ENCODE measurements around the gene ZNF813. TPM values are rescaled to one million over a fixed set of nuclear protein-coding genes. Genes with fewer than 3 reads are reported as not detected.
"Not testable (repeated sequence)": the region's sequence is repeated elsewhere in the genome, so short reads cannot be mapped to it uniquely, and the experiment has no call there.

The ZNF813 gene
- total RNA-seq, 1 donor from 2014 or later, result 1.1 TPM

DNA sequence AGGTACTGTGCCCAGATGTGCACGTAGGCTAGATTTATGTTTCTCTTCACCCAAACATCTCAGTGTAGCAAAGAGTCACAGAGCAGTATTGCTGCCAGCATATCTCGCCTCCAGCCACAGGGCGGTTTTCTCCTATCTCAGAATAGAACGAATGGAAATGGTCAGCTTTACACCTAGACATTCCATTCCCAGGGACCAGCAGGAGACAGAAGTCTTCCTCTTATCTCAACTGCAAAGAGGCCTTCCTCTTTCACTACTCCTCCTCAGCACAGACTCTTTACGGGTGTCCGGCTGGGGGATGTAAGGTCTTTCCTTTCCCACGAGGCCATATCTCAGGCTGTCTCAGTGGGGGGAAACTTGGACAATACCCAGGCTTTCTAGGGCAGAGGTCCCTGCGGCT, 1.1 kb downstream of the ZNF813 start:
- intact Hi-C loops (cut with DNase I), result loop anchor here (5.0 kb wide), 1 partner anchor 36 kb away; the partner anchor contains the start of gene ZNF761
- not testable (repeated sequence) for DNase-seq (ENCODE audit: missing footprints); ATAC-seq

DNA sequence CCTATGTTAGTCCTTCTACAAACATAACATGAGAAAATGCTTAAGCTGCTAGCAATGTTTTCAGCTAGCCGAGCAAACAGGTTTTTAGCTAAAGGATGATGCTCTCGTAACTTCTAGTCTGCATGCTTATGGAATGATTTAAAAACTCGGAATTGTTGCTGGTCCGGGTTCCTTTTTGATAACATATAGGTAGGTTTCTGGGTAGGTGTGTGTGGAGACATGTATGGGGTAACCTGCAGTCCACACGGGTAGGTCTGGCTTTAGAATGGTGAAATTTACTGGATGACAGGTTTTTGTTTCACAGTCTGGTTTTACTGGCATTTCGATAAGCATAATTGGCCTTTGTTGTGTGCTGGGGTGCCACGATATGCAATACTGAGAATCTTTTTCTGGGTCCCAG, 4.4 kb downstream of the ZNF813 start:
- DNase-seq (ENCODE audit: missing footprints) (no peak), ATAC-seq (no peak)
- intact Hi-C loops (cut with DNase I), result no loop called here

DNA sequence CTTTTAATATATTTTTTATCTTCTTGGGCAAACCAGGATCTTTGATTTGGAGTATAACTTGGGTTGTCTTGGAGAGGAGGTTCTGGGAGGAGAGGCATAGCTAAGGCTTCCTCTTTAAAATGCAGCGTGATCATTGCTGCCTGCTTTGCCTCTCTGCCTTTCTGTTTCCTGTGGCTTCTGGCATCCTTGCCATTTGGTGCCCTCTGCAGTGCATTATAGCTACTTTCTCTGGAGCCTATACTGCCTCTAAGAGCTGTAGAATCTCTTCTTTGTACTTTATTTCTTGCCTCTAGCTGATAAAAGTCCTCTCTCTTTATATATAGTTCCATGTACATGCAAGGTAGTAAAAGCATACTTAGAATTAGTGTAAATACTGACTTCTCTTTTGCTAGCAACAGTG, 7.3 kb downstream of the ZNF813 start:
- DNase-seq (ENCODE audit: missing footprints); intact Hi-C loops (cut with DNase I); ATAC-seq: not testable (repeated sequence)

DNA sequence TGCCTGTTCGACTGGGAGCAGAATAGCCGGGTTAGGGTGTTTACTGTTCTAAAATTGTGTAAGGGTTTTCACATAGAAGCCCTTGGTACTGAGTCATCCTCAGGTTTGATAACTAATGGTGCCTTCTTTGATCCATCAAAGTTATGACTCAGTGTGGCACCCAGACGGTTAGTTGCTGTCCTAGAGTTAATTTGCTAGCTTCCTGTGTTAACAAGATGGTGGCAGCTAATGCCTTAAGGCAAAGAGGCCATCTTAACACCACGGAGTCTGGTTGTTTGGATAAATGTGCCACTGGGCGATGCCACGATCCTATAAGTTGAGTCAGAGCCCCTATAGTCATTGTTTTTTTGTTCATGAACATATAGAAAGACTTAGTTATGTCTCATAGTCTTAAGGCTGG, 7.9 kb downstream of the ZNF813 start:
- DNase-seq (ENCODE audit: missing footprints); intact Hi-C loops (cut with DNase I); ATAC-seq: not testable (repeated sequence)

DNA sequence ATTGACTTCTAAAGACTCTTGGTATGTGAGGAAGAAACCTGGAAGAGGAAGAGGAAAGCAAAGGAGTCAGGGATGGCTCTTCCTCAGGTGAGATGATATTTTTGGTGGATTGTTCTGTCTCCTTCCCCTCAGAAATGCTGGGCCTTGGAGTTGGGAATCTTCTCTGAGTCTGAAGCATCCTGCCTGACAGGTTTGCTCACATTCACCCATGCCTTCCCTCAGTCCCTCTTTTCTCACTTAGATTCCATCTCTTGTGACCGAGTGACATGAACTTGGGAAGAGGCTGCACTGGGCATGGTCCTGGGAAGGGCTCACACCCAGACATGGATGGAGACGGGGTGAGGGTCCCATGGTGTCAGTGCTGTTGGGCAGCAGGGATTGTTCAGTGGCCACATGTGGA, 16.2 kb downstream of the ZNF813 start:
- DNase-seq (ENCODE audit: missing footprints); intact Hi-C loops (cut with DNase I); ATAC-seq: not testable (repeated sequence)

DNA sequence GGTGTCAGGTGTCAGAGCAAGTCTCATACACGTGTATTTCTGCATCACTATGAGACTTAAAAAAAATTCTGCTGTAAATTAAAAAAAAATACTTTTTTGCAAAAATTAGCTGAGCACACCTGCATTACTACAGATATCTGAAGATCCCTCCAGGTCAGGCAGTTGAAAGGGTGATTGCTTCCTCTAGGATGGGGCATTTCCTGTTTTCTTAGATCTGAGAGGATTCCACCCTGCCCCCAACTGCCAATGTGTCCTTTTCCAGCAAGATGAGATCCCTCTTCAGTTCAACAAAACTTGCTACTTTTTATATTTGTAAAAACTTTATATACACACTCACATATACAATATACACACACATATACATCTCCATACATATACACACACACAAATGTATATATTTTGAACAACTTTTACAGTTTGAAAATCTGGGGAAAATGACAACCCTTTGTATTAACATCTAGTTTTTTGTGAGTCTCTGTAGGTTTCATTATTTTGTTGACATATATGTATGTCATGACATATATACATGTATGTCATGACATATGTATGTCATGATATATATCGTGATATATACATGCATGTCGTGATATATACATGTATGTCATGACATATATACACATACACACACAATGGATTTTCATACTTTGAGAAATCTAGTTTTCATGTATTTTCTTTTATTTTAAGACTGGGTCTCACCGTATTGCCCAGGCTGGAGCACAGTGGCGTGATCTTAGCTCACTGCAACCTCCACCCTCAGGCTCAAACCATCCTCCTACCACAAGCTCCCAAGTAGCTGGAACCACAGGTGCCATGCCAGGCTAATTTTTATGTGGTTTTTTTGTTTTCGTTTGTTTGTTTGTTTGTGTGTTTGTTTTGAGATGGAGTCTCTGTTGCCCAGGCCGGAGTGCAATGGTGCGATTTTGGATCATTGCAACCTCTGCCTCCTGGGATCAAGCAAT, 17.8 kb downstream of the ZNF813 start:
- DNase-seq (ENCODE audit: missing footprints), result no peak
- intact Hi-C loops (cut with DNase I), result no loop called here
- no peak for ATAC-seq

DNA sequence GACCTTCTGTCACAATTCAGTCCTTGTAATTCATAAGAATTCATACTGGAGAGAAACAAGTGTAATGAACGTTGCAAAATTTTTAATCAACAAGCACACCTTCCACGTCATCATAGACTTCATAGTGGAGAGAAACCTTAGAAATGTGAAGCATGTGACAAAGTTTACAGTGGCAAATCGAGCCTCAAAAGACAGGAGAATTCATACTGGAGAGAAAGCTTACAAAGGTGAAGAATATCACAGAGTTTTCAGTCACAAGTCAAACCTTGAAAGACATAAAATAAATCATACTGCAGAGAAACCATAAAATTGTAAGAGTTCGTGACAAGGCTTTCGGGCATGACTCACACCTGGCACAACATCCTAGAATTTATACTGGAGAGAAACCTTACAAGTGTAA, 24.6 kb downstream of the ZNF813 start:
- intact Hi-C loops (cut with DNase I), result no loop called here
- no peak for DNase-seq (ENCODE audit: missing footprints)
- no peak for ATAC-seq

DNA sequence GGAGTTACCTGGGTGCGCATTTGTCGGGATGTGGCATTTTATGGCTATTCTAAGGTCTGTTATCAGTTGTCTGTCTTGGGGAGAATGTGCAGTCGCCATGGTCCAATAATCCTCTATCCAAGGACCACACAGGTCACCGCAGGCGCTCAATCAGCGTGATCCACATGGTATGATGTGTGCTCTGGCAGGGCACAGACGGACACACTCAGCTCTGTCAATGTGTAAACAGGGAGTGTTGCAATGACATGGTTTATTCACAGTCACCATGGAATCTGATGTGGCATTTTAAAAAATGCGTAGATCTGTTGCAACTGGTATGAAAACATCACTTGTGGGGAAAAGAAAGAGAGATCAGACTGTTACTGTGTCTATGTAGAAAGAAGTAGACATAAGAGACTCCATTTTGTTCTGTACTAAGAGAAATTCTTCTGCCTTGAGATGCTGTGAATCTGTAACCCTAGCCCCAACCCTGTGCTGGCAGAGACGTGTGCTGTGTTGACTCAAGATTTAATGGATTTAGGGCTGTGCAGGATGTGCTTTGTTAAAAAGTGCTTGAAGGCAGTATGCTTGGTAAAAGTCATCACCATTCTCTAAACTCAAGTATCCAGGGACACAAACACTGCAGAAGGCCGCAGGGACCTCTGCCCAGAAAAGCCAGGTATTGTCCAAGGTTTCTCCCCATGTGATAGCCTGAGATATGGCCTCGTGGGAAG, 29.9 kb downstream of the ZNF813 start:
- not testable (repeated sequence) for DNase-seq (ENCODE audit: missing footprints)

DNA sequence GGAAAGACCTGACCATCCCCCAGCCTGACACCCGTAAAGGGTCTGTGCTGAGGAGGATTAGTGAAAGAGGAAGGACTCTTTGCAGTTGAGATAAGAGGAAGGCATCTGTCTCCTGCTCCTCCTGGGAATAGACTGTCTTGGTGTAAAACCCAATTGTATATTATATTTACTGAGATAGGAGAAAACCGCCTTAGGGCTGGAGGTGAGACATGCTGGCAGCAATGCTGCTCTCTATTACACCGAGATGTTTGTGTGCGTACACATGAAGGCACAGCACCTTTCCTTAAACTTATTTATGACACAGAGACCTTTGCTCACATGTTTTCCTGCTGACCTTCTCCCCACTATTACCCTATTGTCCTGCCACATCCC, 30.5 kb downstream of the ZNF813 start:
- intact Hi-C loops (cut with DNase I); DNase-seq (ENCODE audit: missing footprints); ATAC-seq: not testable (repeated sequence)

More for the DNA sequence above, 29.9 kb downstream of the ZNF813 start:
- intact Hi-C loops (cut with DNase I); ATAC-seq: not testable (repeated sequence)

DNA sequence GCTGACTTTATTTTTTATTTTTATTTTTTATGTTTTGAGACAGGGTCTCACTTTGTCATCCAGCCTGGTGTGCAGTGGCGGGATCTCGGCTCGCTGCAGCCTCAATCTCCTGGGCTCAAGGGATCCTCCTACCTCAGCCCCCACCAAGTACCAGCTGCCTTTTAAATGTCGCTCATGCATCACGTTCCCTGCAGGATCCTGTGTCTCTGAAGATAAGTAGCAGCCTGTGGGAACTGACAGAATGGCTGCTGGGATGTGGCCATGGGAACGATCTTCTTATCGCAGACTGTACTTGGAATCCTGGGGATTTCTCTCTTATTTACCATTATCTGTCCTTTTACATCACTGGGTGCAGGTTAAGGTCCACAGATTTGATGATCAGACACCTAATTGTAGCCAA, 35.6 kb downstream of the ZNF813 start:
- ATAC-seq; DNase-seq (ENCODE audit: missing footprints); intact Hi-C loops (cut with DNase I): not testable (repeated sequence)

DNA sequence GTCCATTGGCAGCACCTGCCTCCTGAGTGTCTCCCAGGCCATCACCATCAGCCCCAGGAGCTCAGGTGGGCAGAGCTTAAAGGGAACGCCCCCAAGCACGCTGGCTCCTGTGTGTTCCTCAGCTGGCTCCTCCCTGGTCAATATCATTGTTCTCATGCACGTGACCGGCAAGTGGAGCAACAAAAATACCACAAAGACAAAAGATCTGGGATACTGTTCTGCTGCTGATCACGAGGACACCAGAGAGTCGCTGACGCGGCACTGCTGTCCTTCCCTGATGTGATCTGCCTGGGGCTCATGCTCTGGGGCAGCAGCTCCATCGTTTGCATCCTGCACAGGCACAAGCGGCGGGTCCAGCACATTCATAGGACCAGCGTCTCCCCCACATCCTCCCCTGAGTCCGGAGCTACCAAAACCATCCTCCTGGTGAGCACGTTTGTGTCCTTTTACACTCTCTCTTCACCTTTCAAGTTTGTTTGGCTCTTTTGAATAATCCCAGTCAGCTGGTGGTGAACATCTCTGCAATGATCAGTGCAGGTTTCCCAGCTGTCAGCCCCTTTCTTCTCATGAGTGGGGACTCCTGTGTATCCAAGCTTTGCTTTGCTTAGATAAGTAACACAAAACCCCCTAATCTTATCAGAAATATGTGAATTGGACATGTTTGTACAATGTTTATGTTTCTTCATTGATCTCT, 36.3 kb downstream of the ZNF813 start:
- ATAC-seq, result peak; percentile 50
- DNase-seq (ENCODE audit: missing footprints); intact Hi-C loops (cut with DNase I): not testable (repeated sequence)

DNA sequence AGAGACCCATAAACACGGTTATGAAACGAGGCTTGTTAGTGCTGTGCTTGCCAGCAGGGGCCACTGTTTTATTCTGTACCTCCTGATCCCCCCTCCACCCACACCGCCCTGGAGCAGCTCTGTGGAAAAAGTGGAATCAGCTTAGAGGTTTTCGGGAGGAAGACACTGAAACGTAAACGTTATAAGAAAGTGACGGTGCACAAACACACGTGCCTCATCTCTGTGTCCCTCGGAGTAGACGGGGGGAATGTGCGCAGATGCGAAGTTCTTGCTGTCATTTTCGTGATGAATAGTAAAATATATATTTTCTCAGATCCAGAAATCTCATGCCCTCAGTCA, 36.8 kb downstream of the ZNF813 start:
- intact Hi-C loops (cut with DNase I); DNase-seq (ENCODE audit: missing footprints): not testable (repeated sequence)
- peak; percentile 42 for ATAC-seq

DNA sequence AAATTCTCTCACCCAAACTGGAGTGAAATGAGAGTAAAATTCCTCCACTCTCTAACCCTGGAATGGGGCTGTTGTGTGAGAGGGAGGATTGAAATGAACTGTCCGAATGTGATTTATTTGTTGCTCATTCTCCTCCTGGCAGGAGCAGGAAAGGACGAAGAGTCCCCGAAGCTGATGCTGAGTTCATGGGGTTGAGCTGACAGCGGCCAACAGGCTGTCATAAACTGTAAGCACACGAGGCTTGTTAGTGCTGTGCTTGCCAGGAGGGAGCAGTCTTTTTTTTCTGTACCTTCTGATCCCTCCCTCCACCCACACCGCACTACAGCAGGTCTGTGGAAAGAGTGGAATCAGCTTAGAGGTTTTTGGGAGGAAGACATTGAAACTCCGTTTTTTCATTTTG, 37.4 kb downstream of the ZNF813 start:
- intact Hi-C loops (cut with DNase I), result no loop called here
- DNase-seq (ENCODE audit: missing footprints), result no peak
- ATAC-seq, result no peak

DNA sequence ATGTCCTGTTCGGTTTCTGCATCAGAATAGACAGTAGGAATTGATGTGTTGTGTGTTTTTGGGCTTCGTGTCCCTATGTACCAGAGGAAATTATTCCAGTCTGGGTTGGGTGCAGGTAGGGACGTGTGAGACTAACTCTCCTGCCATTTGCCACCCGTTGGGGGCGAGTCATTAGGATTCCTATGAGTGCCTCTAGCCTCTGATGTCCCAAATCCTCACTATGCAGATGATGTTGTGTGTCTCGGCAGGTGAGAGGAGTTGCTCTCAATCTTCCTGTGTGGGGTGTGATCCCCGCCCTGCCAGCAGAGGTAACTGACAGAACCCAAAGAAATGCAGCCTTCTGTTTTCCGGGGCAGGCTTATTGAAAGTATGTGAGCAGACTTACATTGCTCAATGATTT, 39.2 kb downstream of the ZNF813 start:
- intact Hi-C loops (cut with DNase I), result no loop called here
- DNase-seq (ENCODE audit: missing footprints) (no peak), ATAC-seq (no peak)

DNA sequence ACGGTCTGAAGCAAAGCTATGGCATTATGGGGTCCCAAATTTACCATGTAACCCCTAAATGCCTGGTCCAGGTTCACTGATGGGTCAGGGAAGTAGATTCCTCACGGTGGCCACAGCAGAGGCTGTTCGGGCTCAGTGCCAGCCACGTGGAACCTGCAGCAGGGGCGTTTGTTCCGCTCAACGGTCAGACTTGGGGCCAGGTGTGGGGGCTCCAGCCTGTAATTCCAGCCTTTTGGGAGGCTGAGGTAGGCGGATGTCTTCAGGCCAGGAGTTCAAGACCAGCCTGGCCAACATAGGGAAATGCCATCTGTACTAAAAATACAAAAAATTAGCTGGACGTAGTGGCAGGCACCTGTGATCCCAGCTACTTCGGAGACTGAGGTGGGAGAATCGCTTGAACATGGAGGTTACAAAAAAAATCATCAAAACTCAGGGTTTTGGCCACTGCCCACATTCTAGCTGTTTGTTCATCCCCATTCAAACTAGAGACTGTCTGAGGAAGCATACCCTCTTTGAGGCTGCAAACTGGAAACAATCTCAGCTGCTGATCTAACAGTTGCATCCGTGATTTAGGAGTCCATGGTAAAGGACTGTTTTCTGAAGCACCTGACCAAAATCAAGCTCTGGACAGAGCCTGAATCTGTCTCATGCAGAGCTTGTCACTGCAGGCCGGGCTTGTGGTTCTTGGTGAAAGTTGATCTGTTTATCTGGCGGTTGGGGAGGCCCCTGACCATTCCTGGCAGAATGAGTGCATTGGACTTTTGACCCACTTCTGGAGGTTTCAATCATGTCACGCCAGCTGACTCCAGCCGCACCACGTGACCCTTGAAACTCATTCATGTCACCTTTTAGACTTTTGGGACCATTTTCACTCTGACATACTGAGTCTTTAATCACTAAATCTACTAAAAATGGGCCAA, 40.2 kb downstream of the ZNF813 start:
- intact Hi-C loops (cut with DNase I), result no loop called here
- ATAC-seq, result no peak
- DNase-seq (ENCODE audit: missing footprints), result no peak

DNA sequence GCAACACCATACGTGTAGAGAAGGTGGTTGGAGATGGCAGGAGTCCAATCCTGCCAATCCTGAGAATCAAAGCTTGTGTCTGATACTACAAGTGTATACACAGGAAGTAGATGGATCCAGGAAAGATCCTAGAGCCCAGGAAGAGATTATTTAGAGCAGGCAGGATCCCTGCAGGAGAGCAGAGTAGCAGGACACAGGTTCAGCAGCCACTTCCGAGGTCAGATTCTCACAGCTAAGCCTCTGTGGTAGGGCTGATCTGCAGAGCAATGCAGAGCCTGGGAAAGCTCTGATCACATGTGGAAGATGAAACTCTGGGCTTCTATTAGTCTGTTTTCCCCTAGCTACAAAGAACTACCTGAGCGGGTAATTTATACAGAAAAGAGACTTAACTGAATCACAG, 41.9 kb downstream of the ZNF813 start:
- no peak for ATAC-seq
- intact Hi-C loops (cut with DNase I), result no loop called here
- no peak for DNase-seq (ENCODE audit: missing footprints)

DNA sequence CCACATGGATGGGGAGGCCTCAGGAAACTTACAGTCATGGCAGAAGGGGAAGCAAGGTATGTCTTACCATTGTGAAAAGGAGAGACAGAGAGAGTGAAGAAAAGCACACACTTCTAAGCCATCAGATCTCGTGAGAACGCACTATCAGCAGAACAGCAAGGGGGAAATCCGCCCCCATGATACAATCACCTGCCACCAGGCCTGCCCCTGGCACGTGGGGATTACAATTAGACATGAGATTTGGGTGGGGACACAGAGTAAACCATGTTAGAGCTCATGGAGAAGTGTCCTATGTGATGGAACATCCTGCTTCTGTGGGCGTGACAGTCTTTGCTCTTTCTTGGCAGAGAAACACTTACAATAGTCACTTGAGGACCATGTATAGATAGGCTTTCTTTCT, 42.3 kb downstream of the ZNF813 start:
- no peak for ATAC-seq
- intact Hi-C loops (cut with DNase I), result no loop called here
- DNase-seq (ENCODE audit: missing footprints), result no peak

DNA sequence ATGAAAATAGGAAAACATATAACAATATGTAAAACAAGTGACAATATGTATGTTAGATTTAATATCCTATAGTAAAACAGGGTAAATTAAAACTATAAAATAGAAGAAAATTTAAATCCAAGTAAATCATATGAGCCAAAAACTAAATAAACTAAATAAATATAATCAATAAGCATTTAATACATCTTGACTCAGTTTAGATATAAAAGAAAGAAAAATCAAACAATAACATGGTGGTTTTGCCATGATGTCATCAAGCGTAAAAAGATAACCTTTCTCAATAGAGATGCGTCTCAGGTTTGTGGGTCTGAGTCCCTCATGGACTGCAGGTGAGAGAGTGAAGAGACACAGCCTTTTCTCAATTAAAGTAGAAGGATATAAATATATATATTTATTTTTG, 43.8 kb downstream of the ZNF813 start:
- ATAC-seq (no peak), DNase-seq (ENCODE audit: missing footprints) (no peak)
- intact Hi-C loops (cut with DNase I), result no loop called here

All from Right ventricle myocardium inferior (tissue), 1 donor.